ENCODE results near the gene TREM1.
A peak's percentile ranks its signal among the peaks of the same experiment; 100 is the strongest.

Gene TREM1

DNA sequence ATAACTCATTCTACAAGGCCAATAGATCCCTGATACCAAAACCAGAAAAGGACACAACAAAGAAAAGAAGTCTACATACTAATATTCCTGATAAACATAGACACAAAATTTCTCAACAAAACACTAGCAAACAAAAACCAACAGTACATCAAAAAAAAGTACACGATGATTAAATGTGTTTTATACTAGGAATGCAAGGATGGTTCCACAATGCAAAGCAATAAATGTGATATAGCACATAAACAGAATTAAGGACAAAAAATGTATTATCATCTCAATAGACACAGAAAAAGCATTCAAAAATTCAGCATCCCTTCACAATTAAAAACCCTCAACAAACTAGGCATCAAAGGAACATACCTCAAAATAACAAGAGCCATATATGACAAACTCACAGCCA lies 23.2 kb downstream of the TREM1 start:
- TF ChIP-seq BACH2 (CRISPR knock-in tag; IDR thresholded peaks at IDR 0.05; ENCODE audit: borderline replicate concordance) (no peak), TOX (CRISPR knock-in tag; IDR thresholded peaks at IDR 0.05; ENCODE audit: borderline replicate concordance) (no peak), TCF4 (CRISPR knock-in tag; IDR thresholded peaks at IDR 0.05; ENCODE audit: borderline replicate concordance) (no peak), OSR1 (CRISPR knock-in tag; IDR thresholded peaks at IDR 0.05) (no peak), TSHZ2 (CRISPR knock-in tag; IDR thresholded peaks at IDR 0.05) (no peak), ESRRG (CRISPR knock-in tag; IDR thresholded peaks at IDR 0.05) (no peak)
- ATAC-seq, result no peak

GRCh38 chr6:41262401-41262800 lies 24.1 kb downstream of the TREM1 start:
- TF ChIP-seq TSHZ2 (CRISPR knock-in tag; IDR thresholded peaks at IDR 0.05), result no peak
- TF ChIP-seq ZFP30 (CRISPR knock-in tag; IDR thresholded peaks at IDR 0.05), result no peak
- TF ChIP-seq ZNF70 (CRISPR knock-in tag; IDR thresholded peaks at IDR 0.05), result no peak
- no peak for TF ChIP-seq ZNF565 (CRISPR knock-in tag; conservative IDR thresholded peaks at IDR 0.05; ENCODE audit: low read depth)
- no peak for TF ChIP-seq ESRRG (CRISPR knock-in tag; IDR thresholded peaks at IDR 0.05)
- no peak for TF ChIP-seq OSR1 (CRISPR knock-in tag; IDR thresholded peaks at IDR 0.05)
- no peak for TF ChIP-seq ZFP3 (CRISPR knock-in tag; IDR thresholded peaks at IDR 0.05)
- no peak for TF ChIP-seq ZNF8 (CRISPR knock-in tag; IDR thresholded peaks at IDR 0.05)
- no peak for TF ChIP-seq RARB (CRISPR knock-in tag; IDR thresholded peaks at IDR 0.05)
- no peak for ATAC-seq

DNA sequence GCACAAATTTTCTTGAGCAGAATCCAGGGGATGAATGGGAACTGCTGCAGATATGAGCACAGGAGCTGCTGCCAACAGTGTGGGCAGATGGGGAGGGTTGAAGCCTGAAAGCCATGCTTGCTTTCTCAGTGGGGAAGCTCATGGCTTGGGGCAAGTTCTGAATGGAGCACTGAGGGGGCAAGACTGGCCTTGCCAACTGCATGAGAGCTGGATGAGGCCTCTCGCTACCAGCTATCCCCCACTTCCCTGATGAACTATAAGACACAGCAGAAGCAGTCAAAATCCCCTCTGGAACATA lies 28.3 kb downstream of the TREM1 start:
- ATAC-seq, result peak; percentile 34
- no peak for TF ChIP-seq TCF4 (CRISPR knock-in tag; IDR thresholded peaks at IDR 0.05; ENCODE audit: borderline replicate concordance)
- TF ChIP-seq BACH2 (CRISPR knock-in tag; IDR thresholded peaks at IDR 0.05; ENCODE audit: borderline replicate concordance), result no peak
- TF ChIP-seq ZFP3 (CRISPR knock-in tag; IDR thresholded peaks at IDR 0.05), result no peak
- no peak for TF ChIP-seq ZNF8 (CRISPR knock-in tag; IDR thresholded peaks at IDR 0.05)
- no peak for TF ChIP-seq TSHZ2 (CRISPR knock-in tag; IDR thresholded peaks at IDR 0.05)

DNA sequence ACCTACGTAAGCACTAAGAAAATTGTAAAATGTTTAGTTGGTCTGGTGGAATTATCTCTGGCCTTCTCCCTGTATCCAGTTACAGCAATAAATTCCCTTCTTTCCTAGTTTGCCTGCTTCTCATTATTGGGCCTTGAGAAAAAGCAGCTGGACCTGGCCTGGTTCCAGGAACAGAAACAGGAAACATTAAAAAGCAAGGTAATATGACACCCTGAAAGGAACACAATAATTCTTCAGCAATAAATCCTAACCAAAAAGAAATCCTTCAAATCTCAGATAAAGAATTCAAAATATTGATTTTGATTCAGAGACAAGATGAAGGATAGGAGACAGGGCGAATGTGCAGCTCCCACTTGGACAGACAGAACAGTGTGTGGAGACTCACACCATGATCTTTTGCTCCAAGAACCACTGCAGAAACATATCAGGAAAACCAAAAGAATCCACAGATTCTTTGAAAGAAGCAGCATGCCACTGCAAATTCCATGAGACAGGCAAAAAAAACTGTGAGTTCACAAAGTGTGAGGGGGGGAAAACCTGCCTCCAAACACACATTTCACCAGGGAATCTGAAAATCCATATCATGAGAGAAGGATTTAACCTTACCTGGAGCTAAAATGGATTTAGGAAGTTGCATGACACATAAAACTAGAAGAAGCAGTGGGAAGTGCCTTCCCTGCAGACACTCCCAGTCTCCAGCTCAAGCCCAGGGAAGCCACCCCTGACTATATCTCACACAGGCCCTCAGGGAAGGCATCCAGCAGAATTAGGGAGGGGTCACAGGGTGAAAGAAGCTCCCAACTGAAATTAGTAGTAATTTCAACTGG lies 28.9 kb downstream of the TREM1 start:
- ATAC-seq, result peak; percentile 88
- TF ChIP-seq TCF4 (CRISPR knock-in tag; IDR thresholded peaks at IDR 0.05; ENCODE audit: borderline replicate concordance), result peak; percentile 54; the same call in 1 of the 2 replicates
- TF ChIP-seq, protein P1, sequence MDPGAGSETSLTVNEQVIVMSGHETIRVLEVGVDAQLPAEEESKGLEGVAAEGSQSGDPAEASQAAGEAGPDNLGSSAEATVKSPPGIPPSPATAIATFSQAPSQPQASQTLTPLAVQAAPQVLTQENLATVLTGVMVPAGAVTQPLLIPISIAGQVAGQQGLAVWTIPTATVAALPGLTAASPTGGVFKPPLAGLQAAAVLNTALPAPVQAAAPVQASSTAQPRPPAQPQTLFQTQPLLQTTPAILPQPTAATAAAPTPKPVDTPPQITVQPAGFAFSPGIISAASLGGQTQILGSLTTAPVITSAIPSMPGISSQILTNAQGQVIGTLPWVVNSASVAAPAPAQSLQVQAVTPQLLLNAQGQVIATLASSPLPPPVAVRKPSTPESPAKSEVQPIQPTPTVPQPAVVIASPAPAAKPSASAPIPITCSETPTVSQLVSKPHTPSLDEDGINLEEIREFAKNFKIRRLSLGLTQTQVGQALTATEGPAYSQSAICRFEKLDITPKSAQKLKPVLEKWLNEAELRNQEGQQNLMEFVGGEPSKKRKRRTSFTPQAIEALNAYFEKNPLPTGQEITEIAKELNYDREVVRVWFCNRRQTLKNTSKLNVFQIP (CRISPR knock-in tag; IDR thresholded peaks at IDR 0.05; ENCODE audit: borderline replicate concordance, low read depth), result no peak
- TF ChIP-seq ISL1 (CRISPR knock-in tag; IDR thresholded peaks at IDR 0.05), result peak; percentile 46; the same call in 1 of the 2 replicates
